ENCODE results near the gene HLA-DPB1. TPM values are rescaled to one million over a fixed set of nuclear protein-coding genes. Genes with fewer than 3 reads are reported as not detected.

Gene HLA-DPB1
- total RNA-seq (ENCODE audit: unreplicated experiment), result 14.4 TPM
- long read RNA-seq, partial matches to known transcripts, result 5 of 9 reads
- long read RNA-seq, other reads (novel, unspliced or antisense), result 4 of 9 reads

GRCh38 chr6:33075568-33076405 is at the start of gene HLA-DPB1:
TSS of gene HLA-DPB1 (plus strand) at chr6:33075990. CDS start at chr6:33076042, 52 bp downstream.
- Mint-ChIP-seq H3K9me3 (ENCODE audit: unreplicated experiment) (no peaks in the 10 kb centered on the region), H3K4me1 (ENCODE audit: unreplicated experiment) (peaks cover 2% of the 10 kb centered on the region), H3K36me3 (ENCODE audit: low read depth, unreplicated experiment) (no peaks in the 10 kb centered on the region), H3K27ac (ENCODE audit: unreplicated experiment) (no peak within 1 kb of the TSS), H3K4me3 (ENCODE audit: unreplicated experiment) (no peak within 1 kb of the TSS), H3K27me3 (ENCODE audit: unreplicated experiment) (peaks cover 4% of the 10 kb centered on the region)
- no peak for TF ChIP-seq CTCF (IDR thresholded peaks at IDR 0.05; ENCODE audit: unreplicated experiment)
- no peak for DNase-seq (ENCODE audit: low spot score)

- Mint-ChIP-seq H3K27ac (ENCODE audit: unreplicated experiment) (peak overlapping the region; percentile 44), H3K36me3 (ENCODE audit: low read depth, unreplicated experiment) (no peaks in the 10 kb centered on the region), H3K4me3 (ENCODE audit: unreplicated experiment) (no peak overlapping the region), H3K27me3 (ENCODE audit: unreplicated experiment) (peaks cover 3% of the 10 kb centered on the region), H3K4me1 (ENCODE audit: unreplicated experiment) (peaks cover 19% of the 10 kb centered on the region), H3K9me3 (ENCODE audit: unreplicated experiment) (no peaks in the 10 kb centered on the region)
- no peak for TF ChIP-seq CTCF (IDR thresholded peaks at IDR 0.05; ENCODE audit: unreplicated experiment)
- no peak for DNase-seq (ENCODE audit: low spot score)
Observed at GRCh38 chr6:33028220-33028849, 47.5 kb upstream of the HLA-DPB1 start.

GRCh38 chr6:33029328-33030184 is 46.2 kb upstream of the HLA-DPB1 start:
- TF ChIP-seq CTCF (IDR thresholded peaks at IDR 0.05; ENCODE audit: unreplicated experiment), result no peak
- peak overlapping the region; percentile 56 for H3K4me3 Mint-ChIP-seq (ENCODE audit: unreplicated experiment)
- H3K9me3 Mint-ChIP-seq (ENCODE audit: unreplicated experiment), result no peaks in the 10 kb centered on the region
- H3K36me3 Mint-ChIP-seq (ENCODE audit: low read depth, unreplicated experiment), result no peaks in the 10 kb centered on the region
- peaks cover 3% of the 10 kb centered on the region for H3K27me3 Mint-ChIP-seq (ENCODE audit: unreplicated experiment)
- H3K27ac Mint-ChIP-seq (ENCODE audit: unreplicated experiment), result peak overlapping the region; percentile 55
- peaks cover 19% of the 10 kb centered on the region for H3K4me1 Mint-ChIP-seq (ENCODE audit: unreplicated experiment)
- no peak for DNase-seq (ENCODE audit: low spot score)

GRCh38 chr6:33030245-33030644 is 45.5 kb upstream of the HLA-DPB1 start:
- no peak overlapping the region for H3K27ac Mint-ChIP-seq (ENCODE audit: unreplicated experiment)
- H3K4me3 Mint-ChIP-seq (ENCODE audit: unreplicated experiment), result no peak overlapping the region
- no peak for DNase-seq (ENCODE audit: low spot score)
- TF ChIP-seq CTCF (IDR thresholded peaks at IDR 0.05; ENCODE audit: unreplicated experiment), result no peak
- H3K36me3 Mint-ChIP-seq (ENCODE audit: low read depth, unreplicated experiment), result no peaks in the 10 kb centered on the region
- H3K27me3 Mint-ChIP-seq (ENCODE audit: unreplicated experiment), result peaks cover 4% of the 10 kb centered on the region
- peaks cover 19% of the 10 kb centered on the region for H3K4me1 Mint-ChIP-seq (ENCODE audit: unreplicated experiment)
- no peaks in the 10 kb centered on the region for H3K9me3 Mint-ChIP-seq (ENCODE audit: unreplicated experiment)

Data from endothelial cell (in vitro differentiated cells).